ENCODE data around the gene USP28. TPM values are rescaled to one million over a fixed set of nuclear protein-coding genes. Genes with fewer than 3 reads are reported as not detected.

USP28 gene
- total RNA-seq, 2 donors from 2014 or later: 17.9 to 31.0 TPM

DNA sequence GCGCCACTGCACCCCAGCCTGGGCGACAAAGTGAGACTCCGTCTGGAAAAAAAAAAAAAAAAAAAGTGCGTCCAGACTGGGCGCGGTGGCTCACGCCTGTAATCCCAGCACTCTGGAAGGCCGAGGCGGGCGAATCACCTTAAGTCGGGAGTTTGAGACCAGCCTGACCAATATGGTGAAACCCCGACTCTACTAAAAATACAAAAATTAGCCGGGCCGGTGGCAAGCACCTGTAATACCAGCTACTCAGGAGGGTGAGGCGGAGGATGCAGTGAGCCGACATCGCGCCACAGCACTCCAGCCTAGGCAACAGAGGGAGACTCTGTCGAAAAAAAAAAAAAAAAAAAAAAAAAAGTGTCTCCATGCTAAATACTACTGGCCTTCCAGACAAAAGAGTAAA is 1.3 kb downstream of the USP28 start:
- TF ChIP-seq, protein P1, sequence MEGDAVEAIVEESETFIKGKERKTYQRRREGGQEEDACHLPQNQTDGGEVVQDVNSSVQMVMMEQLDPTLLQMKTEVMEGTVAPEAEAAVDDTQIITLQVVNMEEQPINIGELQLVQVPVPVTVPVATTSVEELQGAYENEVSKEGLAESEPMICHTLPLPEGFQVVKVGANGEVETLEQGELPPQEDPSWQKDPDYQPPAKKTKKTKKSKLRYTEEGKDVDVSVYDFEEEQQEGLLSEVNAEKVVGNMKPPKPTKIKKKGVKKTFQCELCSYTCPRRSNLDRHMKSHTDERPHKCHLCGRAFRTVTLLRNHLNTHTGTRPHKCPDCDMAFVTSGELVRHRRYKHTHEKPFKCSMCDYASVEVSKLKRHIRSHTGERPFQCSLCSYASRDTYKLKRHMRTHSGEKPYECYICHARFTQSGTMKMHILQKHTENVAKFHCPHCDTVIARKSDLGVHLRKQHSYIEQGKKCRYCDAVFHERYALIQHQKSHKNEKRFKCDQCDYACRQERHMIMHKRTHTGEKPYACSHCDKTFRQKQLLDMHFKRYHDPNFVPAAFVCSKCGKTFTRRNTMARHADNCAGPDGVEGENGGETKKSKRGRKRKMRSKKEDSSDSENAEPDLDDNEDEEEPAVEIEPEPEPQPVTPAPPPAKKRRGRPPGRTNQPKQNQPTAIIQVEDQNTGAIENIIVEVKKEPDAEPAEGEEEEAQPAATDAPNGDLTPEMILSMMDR (IDR thresholded peaks at IDR 0.05): no peak
- no peak for TF ChIP-seq POLR2A (IDR thresholded peaks at IDR 0.05)
- no peak for ATAC-seq
- intact Hi-C loops (cut with DNase I): no loop called here
- Histone ChIP-seq H3K36me3 (replicated peaks in 1 of 2; ENCODE audit: insufficient read depth in 1 of 2, low read depth in 2 of 2) (no peaks in the 10 kb centered on the region), H3K27me3 (no peaks in the 10 kb centered on the region), H3K9me3 (no peaks in the 10 kb centered on the region), H3K4me1 (peaks cover 15% of the 10 kb centered on the region), H3K27ac (no peak overlapping the region), H3K4me3 (no peak overlapping the region)
- WGBS, 2 donors: 91% methylated on average over 18 to 19 of the region's 19 CpGs
- DNase-seq: peak in 1 of 4 donors; percentile 13

DNA sequence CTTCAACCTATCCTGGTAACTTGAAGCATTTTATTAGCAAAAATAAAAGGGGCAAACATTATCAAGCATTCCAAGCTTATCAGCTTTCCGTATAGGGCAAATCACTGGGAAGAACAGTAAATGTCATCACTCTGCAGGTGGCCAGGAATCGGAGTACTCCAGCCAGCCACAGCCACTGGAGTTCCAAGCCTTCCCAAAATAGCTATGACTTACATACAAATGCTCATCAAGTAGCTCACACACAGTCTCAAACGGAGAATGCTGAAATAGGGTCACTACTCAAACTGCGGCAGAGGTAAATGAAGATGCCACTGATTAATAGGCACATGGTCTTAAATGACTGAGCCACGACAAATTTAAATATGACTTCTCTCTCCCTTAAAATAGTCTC is 2.1 kb downstream of the USP28 start:
- H3K9me3 ChIP-seq: no peaks in the 10 kb centered on the region
- H3K36me3 ChIP-seq (replicated peaks in 1 of 2; ENCODE audit: insufficient read depth in 1 of 2, low read depth in 2 of 2): no peaks in the 10 kb centered on the region
- TF ChIP-seq POLR2A (IDR thresholded peaks at IDR 0.05): no peak
- TF ChIP-seq, protein P1 (IDR thresholded peaks at IDR 0.05): no peak
- intact Hi-C loops (cut with DNase I): no loop called here
- peaks cover 15% of the 10 kb centered on the region for H3K4me1 ChIP-seq
- no peaks in the 10 kb centered on the region for H3K27me3 ChIP-seq
- DNase-seq (no peak), ATAC-seq (no peak)
- no peak overlapping the region for H3K27ac ChIP-seq
- no peak overlapping the region for H3K4me3 ChIP-seq
- 52 to 53% methylated on average over 5 of the region's 5 CpGs for WGBS, 2 donors

DNA sequence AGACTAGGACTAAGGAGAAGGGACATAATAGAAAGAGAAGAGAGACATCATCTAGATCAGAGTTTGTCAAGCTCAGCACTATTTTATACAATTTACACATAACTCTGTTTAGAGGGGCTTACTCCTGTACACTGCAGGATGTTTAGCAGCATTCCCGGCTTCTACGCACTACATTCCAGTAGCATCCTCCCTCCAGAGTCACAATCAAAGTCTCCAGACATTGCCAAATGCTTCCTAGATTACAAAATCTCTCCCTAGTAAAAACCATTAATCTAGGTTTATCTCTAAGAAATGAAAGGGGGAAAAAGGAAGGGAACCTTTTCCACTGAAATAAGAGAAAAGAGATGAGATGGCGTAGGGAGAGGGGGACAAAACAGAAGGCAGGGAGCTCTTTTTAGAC is 4.0 kb downstream of the USP28 start:
- Histone ChIP-seq H3K36me3 (replicated peaks in 1 of 2; ENCODE audit: insufficient read depth in 1 of 2, low read depth in 2 of 2) (no peaks in the 10 kb centered on the region), H3K27me3 (no peaks in the 10 kb centered on the region), H3K4me3 (no peak overlapping the region), H3K27ac (no peak overlapping the region), H3K9me3 (no peaks in the 10 kb centered on the region), H3K4me1 (peaks cover 12% of the 10 kb centered on the region)
- intact Hi-C loops (cut with DNase I): no loop called here
- no peak for ATAC-seq
- WGBS, 2 donors: 84 to 90% methylated on average over 3 of the region's 3 CpGs
- DNase-seq: no peak
- TF ChIP-seq POLR2A (IDR thresholded peaks at IDR 0.05): no peak
- TF ChIP-seq, protein P1 (IDR thresholded peaks at IDR 0.05): no peak

DNA sequence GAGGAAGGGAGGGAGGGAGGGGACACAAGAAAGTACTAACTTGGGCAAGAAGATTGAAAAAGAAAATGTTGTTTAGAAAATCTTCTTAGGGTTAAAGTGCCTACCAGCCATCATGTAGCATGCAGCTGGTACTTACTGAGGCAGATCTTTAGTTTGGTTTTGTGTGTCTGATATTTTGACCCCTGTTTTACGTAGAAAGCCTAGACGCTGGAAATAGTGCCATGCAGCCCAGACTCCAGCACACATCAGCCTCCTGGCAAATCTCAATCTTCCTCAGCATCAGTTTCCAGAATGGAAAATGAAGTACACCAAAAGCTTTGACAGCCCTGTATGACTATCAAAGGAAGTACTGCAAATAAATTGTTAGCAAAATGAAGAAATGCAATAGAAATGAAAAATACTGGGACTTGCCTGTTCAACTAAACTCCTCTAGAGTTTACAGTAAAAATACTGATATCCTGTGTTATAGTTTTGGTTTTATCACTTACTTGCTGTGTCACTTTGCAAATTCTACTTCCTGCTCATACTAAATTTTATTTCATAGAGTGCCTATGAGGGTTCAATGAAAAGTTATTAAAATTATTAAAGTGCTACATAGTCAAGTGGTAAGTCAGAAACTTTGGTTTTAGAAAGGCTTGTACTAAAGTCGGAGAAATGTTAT is 7.4 kb downstream of the USP28 start:
- TF ChIP-seq, protein P1 (IDR thresholded peaks at IDR 0.05): no peak
- TF ChIP-seq POLR2A (IDR thresholded peaks at IDR 0.05): no peak
- no peaks in the 10 kb centered on the region for H3K9me3 ChIP-seq
- no peak overlapping the region for H3K27ac ChIP-seq
- ATAC-seq (no peak), DNase-seq (no peak)
- intact Hi-C loops (cut with DNase I): no loop called here
- 78 to 88% methylated on average over 3 of the region's 3 CpGs for WGBS, 2 donors
- no peaks in the 10 kb centered on the region for H3K36me3 ChIP-seq (replicated peaks in 1 of 2; ENCODE audit: insufficient read depth in 1 of 2, low read depth in 2 of 2)
- no peaks in the 10 kb centered on the region for H3K27me3 ChIP-seq
- H3K4me1 ChIP-seq: peaks cover under 1% of the 10 kb centered on the region
- no peak overlapping the region for H3K4me3 ChIP-seq

DNA sequence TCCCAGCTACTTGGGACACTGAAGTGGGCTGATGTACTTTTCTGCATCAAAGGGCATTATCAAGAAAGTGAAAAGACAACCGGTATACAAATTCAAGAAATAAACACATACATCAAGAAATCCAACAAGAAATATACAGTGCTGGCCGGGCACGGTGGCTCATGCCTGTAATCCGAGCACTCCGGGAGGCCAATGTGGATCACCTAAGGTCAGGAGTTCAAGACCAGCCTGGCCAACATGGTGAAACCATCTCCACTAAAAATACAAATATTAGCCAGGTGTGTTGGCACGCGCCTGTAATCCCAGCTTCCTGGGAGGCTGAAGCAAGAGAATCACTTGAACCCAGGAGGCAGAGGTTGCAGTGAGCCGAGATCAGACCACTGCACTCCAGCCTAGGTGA is 9.5 kb downstream of the USP28 start:
- ATAC-seq (no peak), DNase-seq (no peak)
- Histone ChIP-seq H3K36me3 (replicated peaks in 1 of 2; ENCODE audit: insufficient read depth in 1 of 2, low read depth in 2 of 2) (no peaks in the 10 kb centered on the region), H3K9me3 (no peaks in the 10 kb centered on the region), H3K27ac (no peak overlapping the region), H3K4me1 (no peaks in the 10 kb centered on the region), H3K4me3 (no peak overlapping the region), H3K27me3 (no peaks in the 10 kb centered on the region)
- TF ChIP-seq POLR2A (IDR thresholded peaks at IDR 0.05): no peak
- TF ChIP-seq, protein P1 (IDR thresholded peaks at IDR 0.05): no peak
- WGBS, 2 donors: 95 to 97% methylated on average over 8 of the region's 8 CpGs
- intact Hi-C loops (cut with DNase I): no loop called here

All from body of pancreas (tissue), 4 donors.